ENCODE data around the gene GFER.
"Not testable (repeated sequence)": the region's sequence is repeated elsewhere in the genome, so short reads cannot be mapped to it uniquely, and the experiment has no call there.

The GFER gene

DNA sequence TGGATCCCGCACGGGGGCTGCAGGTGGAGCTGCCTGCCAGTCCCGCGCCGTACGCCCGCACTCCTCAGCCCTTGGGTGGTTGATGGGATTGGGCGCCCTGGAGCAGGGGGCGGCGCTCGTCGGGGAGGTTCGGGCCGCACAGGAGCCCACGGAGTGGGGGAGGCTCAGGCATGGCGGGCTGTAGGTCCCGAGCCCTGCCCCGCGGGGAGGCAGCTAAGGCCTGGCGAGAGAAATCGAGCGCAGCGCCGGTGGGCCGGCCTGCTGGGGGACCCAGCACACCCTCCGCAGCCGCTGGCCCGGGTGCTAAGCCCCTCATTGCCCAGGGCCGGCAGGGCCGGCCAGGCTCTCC lies 25.9 kb upstream of the GFER start:
- not testable (repeated sequence) for DNase-seq

DNA sequence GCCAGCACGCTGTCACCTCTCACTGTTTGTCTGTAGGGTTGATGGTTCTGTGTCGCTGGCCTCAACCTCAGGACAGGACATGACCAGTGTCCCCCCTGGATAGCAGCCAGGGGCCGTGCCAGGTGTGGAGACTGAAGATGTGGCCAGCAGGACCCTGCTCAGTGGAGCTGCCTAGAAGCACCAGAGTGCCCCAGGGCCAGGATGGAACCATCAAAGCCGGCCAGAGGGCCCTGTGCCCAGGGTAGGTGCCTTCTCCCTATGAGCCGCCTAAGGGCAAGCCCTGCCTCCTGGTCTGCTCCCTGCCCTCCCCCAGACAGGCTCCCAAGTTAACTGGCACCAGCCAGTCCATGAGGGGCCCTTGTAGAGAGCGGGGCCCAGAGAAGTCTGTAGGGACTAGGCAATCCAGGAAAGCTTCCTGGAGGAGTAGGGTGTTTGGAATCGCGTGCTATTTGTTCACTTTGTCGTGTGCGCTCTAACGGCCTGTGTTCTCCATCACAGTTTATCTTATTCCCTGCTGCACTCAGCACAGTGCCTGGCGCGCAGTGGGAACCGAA lies 25.2 kb upstream of the GFER start:
- DNase-seq, result no peak

DNA sequence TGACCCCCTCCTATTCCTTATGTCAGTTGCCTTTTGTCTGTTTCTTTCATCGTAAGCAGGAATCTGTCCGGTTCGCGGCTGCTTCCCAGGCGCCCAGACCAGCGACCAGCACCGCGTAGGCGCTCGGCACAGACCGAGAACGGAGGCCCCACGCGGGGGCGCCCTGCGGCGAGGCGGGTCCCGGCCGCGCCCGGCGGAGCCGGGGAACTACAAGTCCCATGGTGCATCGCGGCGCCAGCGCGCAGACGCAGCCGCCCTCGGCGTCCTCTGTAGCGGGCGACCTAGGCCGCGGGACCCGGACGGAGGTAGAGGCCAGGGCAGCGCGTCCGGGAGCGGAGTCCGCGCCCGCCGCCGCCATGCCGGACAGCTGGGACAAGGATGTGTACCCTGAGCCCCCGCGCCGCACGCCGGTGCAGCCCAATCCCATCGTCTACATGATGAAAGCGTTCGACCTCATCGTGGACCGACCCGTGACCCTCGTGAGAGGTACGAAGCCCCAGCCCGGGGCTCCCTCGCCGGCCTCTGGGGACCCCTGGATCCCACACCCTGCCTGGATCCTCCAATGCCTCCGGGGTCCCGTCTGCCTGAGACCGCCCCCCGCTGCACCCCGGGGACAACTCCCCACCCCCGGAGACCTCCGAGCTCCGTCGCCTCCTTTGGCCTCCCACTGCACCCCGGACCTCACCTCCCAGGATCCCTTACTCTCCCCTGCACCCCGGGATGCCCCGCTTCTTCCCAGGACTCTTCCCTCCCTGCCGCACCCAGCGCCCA lies 24.5 kb upstream of the GFER start, which contains the start of gene NDUFB10:
NDUFB10 (plus strand) TSS at position 270 of the 771 bp plus-strand sequence; CDS start at position 357, 87 bp downstream.
- peak; percentile 94 for DNase-seq

DNA sequence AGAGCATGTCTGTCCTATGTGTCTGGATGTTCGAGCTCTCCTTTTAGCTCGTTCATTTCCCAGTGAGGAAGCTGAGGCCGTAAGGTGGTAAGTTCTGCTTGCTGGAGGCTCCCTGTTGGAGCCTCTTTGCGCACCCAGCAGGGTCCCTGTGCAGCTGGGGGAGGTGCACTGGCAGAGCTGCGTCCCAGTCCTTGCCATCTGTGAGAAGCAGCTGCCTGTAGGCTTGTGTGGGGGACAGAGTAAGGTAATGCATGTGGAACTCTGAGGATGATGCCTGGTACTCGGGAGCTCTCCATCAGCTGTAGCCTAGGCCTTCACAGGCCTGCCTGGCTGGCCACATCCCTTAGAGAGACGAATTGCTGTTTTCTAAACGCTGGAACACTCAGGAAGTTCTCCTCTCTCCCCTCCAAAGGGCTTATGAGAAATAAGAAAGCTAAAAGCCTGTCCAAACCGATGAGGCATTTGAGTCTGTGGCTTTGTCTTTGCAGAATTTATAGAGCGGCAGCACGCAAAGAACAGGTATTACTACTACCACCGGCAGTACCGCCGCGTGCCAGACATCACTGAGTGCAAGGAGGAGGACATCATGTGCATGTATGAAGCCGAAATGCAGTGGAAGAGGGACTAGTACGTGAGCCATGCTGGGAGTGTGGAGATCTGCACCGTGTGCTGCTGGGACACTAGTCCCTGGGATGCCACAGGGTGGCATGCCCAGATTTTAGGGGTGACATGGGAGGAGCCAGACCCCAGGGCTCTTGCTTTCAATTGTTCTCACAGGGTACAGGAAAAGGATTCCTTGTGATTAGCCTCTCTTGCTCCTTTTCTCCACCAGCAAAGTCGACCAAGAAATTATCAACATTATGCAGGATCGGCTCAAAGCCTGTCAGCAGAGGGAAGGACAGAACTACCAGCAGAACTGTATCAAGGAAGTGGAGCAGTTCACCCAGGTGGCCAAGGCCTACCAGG lies 23.0 kb upstream of the GFER start:
- DNase-seq, result peak; percentile 74

DNA sequence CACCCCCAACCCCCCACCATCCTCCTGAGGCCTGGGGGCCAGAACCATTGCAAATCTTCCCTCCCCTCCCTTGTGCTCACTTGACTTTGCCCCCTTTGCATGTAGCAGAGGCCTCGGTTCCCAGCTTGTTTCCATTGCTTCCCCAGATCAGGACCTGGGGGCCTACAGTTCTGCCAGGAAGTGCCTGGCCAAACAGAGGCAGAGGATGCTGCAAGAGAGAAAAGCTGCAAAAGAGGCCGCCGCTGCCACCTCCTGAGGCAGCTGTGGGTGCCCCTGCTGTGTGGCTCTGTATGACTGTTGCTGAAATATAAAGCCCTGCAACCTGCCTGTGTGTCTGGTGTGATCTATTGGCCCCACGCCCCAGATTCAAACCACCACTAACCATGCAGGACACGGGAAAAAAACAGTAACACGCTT lies 22.3 kb upstream of the GFER start:
- peak; percentile 61 for DNase-seq

DNA sequence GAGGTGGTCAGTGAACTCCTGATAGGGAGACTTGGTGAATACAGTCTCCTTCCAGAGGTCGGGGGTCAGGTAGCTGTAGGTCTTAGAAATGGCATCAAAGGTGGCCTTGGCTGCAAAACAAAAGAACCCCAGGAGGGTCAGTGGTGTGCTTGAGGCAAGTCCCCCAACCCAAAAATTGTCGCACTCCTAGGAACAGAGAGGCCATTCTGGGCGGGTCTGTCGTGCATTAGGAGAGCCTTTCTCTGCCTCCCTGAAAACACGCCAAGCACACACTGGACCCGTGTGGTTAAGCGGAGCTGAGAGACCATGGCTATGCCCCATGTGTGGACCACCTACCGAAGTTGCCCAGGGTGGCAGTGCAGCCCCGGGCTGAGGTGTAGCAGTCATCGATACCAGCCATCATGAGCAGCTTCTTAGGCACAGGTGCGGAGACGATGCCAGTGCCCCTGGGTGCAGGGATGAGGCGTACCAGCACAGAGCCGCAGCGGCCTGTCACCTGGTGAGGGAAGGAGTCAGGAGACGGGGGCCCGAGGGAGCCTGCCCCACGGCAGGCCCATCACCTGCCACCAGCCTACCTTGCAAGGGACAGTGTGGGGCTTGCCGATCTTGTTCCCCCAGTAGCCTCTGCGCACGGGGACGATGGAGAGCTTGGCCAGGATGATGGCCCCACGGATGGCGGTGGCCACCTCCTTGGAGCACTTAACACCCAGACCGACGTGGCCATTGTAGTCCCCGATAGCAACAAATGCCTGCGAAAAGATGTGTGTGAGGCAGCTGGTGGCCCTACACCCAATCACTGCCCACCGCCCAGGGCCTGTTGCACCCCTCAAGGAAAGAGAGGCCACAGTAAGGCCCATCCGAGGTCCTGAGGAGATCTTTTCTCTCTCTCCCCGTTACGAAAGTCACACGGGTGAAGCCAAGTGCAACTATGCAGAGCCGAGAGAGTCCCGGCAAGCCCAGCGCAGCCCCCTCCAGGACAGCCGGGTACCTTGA lies 21.5 kb upstream of the GFER start:
- not testable (repeated sequence) for DNase-seq

DNA sequence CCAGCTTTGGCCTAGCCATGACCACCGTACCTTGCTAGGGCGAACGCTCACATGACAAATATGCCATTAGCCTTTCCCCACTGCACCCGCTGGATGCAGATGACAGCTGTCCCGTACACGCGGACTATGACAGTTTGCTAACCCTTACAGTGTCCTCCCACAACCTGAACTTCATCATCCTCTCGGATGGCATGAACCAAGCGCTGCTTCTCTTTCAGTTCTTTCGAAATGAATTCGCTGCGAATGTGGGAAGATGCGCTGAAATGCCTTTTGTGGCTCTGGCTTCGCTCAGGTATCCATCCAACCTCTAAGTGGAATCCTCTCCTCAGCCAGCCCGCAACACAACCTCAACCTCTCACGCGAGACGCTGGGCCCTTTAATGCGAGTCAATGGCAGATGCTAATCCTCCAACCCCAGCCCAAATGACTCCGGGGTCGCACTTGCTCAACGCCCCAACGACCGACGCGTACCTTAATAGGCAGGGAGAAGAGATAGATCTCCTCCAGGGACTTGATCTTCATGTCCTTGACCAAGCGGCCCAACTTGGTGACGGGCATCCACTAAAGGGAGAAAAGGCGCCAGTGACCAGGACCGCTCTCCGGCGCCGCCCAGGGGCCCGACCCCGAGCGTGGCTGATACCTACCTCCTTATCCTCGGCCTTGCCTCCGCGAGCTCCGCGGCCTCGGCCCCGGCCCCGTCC lies 20.0 kb upstream of the GFER start:
- DNase-seq, result peak; percentile 54

DNA sequence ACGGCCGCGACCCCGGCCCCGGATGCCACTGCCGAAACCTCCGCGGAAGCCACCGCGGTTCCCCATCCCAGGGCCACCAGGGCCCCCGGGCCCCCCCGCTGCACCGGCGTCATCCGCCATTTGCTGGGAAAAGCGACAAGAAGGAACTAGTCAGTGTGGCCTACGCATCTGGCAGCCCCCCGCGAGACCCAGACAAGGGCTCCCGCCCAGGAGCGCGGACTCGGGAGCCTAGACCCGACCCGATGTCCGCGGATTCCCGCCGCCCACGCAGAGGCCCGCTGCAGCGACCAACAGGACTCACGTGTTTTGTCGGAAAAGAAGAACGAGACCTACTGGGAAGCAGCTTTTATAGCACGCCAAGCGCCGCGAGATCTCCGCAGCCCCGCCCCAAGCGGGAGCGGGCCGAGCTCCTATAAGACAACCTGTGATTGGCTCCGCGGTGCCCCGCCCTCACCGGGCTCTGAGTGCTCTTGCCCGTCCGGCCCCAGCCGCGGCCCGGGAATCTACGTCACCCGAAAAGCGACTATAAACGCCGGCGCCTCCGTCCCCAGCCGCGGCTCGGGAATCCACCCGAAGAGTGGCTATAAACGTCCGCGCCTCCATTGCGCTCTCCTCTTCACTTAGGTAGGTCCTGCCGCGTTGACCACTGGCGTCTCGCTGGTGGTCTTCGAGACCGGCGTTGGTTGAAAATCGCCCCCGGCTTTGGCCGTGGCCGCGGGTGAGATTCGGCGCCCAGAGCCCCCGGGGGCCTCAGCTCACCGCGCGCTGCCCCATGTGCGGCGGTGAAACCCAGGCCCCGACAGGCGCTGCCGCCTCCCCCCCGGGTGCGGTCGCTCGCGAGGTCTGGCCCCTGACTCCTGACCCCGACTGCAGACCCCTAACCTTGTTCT lies 19.2 kb upstream of the GFER start, which contains the start of gene RPS2:
RPS2 (minus strand) TSS at position 321 of the 890 bp plus-strand sequence; CDS start at position 120, 201 bp downstream.
- DNase-seq, result peak; percentile 99

DNA sequence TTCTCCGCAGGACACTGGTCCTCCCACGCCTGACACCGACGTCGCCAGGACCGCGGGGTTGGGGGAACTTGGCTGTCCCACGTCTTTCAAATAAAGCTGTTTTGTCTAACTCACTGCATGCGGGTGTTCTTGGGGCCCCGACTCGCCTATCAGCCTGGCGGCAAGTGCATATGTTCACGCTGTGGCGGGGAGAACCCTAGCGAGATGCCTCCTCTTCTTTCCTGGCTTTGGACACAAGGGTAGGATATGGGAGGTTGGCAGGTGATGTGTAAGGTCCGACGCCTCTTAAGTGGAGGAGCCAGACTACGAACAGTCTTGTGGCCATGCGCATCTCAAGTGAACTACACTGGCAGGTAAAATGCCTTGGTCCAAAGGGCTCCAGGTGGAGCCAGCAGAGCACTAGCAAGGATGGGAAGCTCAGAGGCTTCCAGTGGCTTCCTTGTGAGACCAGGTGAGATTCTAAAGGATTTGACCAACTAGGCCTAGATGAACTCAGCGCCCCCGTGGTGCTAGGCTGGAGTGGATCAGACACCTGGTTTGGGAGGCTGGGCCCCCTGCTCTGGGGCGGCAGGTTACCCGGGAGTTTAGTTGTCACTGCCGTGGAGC lies 18.5 kb upstream of the GFER start:
- DNase-seq, result peak; percentile 24

DNA sequence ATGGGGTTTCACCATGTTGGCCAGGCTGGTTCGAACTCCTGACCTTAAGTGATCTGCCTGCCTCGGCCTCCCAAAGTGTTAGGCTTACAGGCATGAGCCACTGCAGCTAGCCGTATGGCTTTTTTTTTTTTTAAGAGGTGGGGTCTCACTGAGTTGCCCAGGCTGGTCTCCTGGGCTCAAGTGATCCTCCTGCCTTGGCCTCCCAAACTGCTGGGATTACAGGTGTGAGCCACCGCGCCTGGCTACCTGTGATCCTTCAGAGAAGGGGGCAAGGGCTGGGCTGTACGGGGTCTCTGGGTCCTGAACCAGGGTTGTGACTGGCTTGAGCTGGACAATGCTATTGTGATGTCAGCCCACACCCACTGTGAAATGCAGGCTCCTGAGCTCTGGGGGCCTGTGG lies 17.5 kb upstream of the GFER start, which contains the start of gene RNF151:
RNF151 (plus strand) TSS at position 397 of the 400 bp plus-strand sequence. CDS start 26 bp downstream, outside the sequence.
- no peak for DNase-seq

DNA sequence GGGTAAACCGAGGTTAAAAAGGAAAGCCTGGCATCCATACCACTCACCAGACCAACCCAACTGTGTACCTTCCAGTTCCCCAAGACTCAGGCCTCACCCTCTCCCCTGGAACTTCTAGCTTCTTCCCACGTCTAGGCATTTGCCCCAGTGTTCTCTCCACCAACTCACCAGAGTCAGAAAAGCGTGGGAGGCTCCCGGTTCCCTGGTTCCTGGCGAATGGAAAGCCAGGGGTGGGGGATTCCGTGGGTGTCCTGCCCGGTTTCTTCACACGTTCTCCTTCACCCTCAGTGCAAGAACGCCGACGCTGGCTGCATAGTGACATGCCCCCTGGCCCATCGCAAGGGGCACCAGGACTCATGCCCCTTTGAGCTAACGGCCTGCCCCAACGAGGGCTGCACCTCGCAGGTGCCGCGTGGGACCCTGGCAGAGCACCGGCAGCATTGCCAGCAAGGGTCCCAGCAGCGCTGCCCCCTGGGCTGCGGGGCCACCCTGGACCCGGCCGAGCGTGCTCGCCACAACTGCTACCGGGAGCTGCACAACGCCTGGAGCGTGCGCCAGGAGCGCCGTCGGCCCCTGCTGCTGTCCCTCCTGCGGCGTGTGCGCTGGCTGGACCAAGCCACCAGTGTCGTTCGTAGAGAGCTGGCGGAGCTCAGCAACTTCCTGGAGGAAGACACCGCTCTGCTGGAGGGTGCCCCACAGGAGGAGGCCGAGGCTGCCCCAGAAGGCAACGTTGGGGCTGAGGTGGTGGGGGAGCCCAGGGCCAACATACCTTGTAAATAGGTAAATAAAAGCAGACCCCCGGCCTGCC lies 15.6 kb upstream of the GFER start:
- DNase-seq, result no peak

DNA sequence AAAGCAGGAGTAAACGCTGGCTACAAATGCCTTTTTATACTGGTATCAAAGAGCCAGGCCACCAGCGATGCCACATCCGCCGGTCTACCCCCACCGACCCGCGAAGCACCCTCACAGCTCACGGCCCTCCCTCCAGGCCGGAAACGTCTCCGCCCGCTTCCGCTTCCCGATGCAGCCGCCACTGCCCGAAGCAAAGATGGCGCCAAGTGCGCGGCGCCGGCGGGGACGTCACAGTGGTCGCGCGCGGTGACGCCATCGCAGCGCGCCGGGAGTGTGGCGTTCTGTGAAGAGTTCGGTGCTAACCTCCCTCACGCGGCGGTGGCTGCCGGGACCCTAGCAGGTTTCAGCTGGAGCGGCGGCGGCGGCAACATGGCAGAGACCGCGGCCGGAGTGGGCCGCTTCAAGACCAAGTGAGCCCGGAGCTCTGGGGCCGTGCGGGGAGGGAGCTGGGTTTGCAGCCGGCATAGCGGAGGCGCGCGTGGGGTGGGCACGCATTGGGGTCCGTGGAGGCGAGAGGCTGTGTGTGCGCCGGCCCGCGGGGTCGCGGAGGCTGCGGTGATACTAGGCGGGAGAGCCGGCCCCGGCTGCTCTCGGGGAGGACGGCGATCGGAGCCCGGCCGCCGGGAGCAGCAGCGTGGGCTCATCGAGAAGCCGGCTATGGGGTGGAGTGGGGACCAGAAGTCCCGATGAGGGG lies 12.1 kb upstream of the GFER start, which contains the start of gene TBL3:
TBL3 (plus strand) TSS at position 258 of the 694 bp plus-strand sequence; CDS start at position 370, 112 bp downstream.
- peak; percentile 98 for DNase-seq

DNA sequence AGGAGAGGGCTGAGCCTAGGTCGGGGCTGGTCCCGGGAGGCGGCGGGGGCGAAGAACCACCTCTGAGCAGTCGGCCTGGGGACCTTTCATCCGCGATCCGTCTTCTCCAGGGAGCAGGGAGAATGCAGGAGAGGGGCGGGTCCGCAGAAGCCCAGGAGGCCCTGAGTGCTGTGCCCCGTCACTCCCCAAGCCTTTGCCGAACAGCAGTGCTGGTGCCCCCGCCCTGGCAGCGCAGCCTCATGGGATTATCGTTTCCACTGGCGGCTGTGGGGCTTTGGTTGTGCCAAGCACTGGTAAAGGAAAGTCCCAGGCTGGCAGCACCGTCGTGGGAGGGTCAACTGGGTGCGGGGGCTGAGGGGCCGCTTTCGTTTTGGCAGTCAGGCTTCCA lies 11.5 kb upstream of the GFER start:
- no peak for DNase-seq

DNA sequence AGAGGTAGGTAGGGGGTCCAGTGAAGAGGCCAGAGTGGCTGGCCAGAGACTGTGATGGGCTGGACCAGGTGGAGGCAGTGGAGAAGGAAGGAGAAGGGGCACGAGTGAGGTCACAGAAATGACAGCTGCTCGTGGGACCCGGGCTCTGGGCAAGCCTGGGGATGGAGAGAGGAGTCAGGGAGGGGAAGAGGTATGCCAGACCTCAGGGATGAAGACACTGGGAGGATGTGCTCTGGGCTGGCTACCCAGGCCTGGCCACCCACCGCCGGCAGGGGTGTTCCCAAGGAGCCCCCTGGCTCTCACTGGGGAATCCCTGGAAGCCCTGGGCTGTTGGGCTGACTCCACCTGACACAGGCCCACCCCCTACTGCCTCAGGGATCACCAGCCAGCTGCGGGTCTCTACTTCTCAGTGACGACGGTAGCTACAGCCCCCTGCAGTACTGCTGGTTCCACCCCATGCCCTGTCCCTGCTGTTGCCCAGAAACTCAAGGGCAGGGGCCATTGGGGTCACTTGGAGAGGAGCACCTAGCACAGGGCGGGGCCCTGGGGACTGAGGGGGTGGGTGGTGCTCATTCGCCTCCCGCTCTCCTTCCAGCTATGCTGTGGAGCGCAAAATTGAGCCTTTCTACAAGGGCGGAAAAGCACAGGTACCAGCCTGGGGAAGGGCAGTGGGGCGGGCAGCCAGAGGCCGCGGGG lies 10.4 kb upstream of the GFER start:
- DNase-seq, result no peak

DNA sequence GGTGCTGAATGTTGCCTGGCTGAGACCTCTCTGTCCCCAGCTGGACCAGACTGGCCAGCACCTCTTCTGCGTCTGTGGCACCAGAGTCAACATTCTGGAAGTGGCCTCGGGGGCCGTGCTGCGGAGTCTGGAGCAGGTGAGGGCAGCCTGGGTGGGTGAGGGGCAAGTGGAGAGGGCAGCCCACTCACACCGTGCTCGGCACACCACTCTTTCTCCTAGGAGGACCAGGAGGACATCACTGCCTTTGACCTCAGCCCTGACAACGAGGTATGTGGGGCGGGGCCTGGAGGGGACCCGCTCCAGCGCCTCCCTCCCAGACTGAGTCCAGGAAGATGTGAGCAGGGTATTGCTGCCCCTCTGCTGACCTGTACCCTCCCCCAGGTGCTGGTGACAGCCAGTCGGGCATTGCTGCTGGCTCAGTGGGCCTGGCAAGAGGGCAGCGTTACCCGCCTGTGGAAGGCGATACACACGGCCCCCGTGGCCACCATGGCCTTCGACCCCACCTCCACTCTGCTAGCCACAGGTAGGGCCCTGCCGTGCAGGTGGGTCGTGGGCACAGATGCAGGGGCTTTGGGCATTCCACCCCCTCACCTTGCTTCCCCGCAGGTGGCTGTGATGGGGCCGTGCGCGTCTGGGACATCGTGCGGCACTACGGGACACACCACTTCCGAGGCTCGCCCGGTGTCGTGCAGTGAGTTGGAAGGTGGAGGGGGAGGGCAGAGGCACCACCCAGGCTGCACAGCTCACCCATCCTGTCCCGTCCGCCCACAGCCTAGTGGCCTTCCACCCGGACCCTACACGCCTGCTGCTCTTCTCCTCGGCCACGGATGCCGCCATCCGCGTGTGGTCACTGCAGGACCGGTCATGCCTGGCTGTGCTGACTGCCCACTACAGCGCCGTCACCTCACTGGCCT lies 9.6 kb upstream of the GFER start:
- no peak for DNase-seq

Measured in activated CD4-positive, alpha-beta T cell treated with anti-CD3 and anti-CD28 coated beads, Interleukin-2, amount 50 U/mL, for 16 hours (primary cell).